Prostate gland (tissue), 2 donors: Measurements from ENCODE around the gene XRCC3. TPM values are rescaled to one million over a fixed set of nuclear protein-coding genes. Genes with fewer than 3 reads are reported as not detected.
A peak's percentile ranks its signal among the peaks of the same experiment; 100 is the strongest.

Source experiments
- DNase-seq: peaks from one replicate; pipeline ENCODE4 v3.0.0-alpha.2; 2019; ENCODE audit warnings: low spot score
- H3K27ac ChIP-seq, 2 donors: fragments of 200-600 bp; sonication (generic); 2 replicates each; pipeline ENCODE4 v1.5.1; 2017 to 2019
- H3K27me3 ChIP-seq: fragments of 200-600 bp; sonication (generic); replicated peaks from 2 replicates; pipeline ENCODE4 v1.5.1; 2019; ENCODE audit not compliant: insufficient read depth
- H3K36me3 ChIP-seq, 2 donors: fragments of 200-600 bp; sonication (generic); 1 replicate in 1 of 2; 2 replicates in 1 of 2; pipeline versions ENCODE4 v1.5.1 to v1.8.1; 2017 to 2019
- H3K4me1 ChIP-seq: fragments of 200-600 bp; sonication (generic); replicated peaks from 2 replicates; pipeline ENCODE4 v1.5.1; 2019
- H3K4me3 ChIP-seq, 2 donors: fragments of 200-600 bp; sonication (generic); 2 replicates each; pipeline ENCODE4 v1.5.1; 2017 to 2019
- H3K9me3 ChIP-seq: fragments of 200-600 bp; sonication (generic); 2 replicates; pipeline ENCODE4 v1.5.1; 2017
- POLR2A ChIP-seq: fragments of 450-650 bp; IDR thresholded peaks from one replicate; pipeline ENCODE4 v1.6.1; 2016; ENCODE audit warnings: antibody characterized with exemption, mild to moderate bottlenecking
- POLR2AphosphoS5 ChIP-seq: sonication (generic); formaldehyde crosslinking; IDR thresholded peaks from one replicate; pipeline ENCODE4 v1.6.1; 2017; ENCODE audit warnings: antibody characterized with exemption
- whole genome bisulfite sequencing: methylation state at CpG from one replicate; pipeline ENCODE4 v1.1.5; 2018; 5-methylcytosine and 5-hydroxymethylcytosine counted together
- intact Hi-C: fragments of 100-400 bp; cut with DNase I; formaldehyde crosslinking; loops from one replicate; pipeline ENCODE4 v1.14.2; 2022
- total RNA-seq, 2 donors: library from RNA; depleted of rRNA; stranded (reverse); fragments of >200 nt; gene quantifications; one replicate each; pipeline ENCODE4 v1.1.0, GENCODE V29; 2016
- TF ChIP-seq, protein P1 (sequence below), 4 experiments: fragments of 200-600 bp in 2 of 4; fragments of 450-650 bp in 2 of 4; sonication (generic) in 2 of 4; IDR thresholded peaks; 1 replicate in 3 of 4; 2 replicates in 1 of 4; pipeline ENCODE4 v1.5.1; 2016 to 2019; ENCODE audit warnings: antibody characterized with exemption in 4 of 4, mild to moderate bottlenecking in 2 of 4, moderate library complexity in 2 of 4

The XRCC3 gene
- total RNA-seq, 2 donors from 2014 or later, result 24.7 to 33.2 TPM

DNA sequence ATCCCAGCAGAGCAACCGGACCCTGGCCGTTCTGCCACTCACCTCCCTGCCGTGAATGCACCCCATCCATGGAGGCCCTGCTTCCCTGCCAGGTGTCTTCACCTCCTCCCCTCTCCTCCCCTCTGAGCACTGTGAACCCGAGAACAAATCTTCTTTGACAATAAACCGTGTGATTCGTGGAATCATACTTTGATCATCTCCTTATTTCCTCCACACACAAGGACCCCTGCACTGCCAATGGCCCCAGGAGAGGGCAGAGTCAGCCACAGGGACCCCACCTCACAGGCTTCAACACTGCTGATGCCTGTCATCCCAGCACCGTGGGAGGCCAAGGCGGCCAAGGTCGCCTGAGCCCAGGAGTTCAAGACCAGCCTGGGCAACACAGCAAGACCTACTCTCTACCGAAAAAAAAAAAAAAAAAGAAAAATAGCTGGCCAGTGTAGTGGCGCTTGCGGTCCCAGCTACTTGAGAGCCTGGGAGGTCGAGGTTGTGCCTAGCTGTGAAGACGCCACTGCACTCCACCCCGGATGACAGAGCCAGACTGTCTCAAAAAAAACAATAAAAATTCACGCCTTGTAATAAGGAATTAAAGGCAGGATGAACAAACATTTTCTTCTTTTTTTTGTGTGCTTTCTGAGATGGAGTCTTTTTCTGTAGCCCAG lies 1.1 kb downstream of the XRCC3 start:
- no peak for TF ChIP-seq POLR2AphosphoS5
- Histone ChIP-seq H3K9me3 (no peaks in the 10 kb centered on the region), H3K27me3 (no peaks in the 10 kb centered on the region), H3K36me3 (no peaks in the 10 kb centered on the region), H3K27ac (no peak overlapping the region), H3K4me3 (no peak overlapping the region), H3K4me1 (peaks cover 36% of the 10 kb centered on the region)
- intact Hi-C loops, result loop anchor here (10.0 kb wide), 1 partner anchor 149 kb away; the partner anchor contains the start of genes BAG5 and COA8
- 61% methylated on average over 16 of the region's 16 CpGs for WGBS
- no peak for DNase-seq

DNA sequence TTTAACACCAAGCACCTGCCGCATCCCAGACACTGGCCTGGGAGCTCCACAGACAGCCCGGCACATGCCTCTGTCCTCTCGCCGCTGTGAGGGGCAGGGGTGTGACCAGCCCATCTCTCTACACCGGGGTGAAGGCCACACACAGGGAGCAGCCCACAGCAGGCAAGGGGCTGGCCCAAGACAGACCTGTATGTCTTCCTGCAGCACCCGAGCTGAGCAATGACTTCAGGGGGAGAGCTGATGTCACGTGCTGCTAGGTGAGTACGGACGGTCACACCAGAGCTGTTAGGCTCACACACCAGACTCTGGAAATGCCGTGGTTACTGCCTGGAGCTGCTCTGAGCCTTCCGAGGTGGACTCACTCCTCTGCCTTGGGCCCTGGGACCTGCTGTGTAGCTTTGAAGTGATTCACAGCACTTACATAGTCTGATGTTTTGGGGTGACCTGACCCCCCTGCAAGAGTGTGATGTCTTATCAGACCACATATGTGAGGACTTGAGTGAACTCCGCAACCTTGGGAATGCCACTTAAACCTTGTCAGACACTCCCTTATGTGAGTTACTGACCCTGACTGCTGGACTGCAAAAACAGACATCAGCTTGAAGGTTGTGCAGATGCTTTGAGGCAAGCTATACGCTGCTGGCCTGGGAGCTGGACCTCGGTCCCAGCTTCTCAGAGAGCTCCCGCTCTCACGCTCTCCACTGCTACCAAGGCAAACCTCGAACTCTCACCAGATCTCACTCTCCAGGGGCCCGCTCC lies 1.8 kb downstream of the XRCC3 start:
- Histone ChIP-seq H3K4me3 (no peak overlapping the region), H3K36me3 (no peaks in the 10 kb centered on the region), H3K9me3 (no peaks in the 10 kb centered on the region), H3K27me3 (no peaks in the 10 kb centered on the region), H3K4me1 (peaks cover 40% of the 10 kb centered on the region), H3K27ac (peak overlapping the region; percentile 83 to 88)
- TF ChIP-seq POLR2AphosphoS5, result no peak
- TF ChIP-seq, protein P1, sequence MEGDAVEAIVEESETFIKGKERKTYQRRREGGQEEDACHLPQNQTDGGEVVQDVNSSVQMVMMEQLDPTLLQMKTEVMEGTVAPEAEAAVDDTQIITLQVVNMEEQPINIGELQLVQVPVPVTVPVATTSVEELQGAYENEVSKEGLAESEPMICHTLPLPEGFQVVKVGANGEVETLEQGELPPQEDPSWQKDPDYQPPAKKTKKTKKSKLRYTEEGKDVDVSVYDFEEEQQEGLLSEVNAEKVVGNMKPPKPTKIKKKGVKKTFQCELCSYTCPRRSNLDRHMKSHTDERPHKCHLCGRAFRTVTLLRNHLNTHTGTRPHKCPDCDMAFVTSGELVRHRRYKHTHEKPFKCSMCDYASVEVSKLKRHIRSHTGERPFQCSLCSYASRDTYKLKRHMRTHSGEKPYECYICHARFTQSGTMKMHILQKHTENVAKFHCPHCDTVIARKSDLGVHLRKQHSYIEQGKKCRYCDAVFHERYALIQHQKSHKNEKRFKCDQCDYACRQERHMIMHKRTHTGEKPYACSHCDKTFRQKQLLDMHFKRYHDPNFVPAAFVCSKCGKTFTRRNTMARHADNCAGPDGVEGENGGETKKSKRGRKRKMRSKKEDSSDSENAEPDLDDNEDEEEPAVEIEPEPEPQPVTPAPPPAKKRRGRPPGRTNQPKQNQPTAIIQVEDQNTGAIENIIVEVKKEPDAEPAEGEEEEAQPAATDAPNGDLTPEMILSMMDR (IDR thresholded peaks at IDR 0.05), result no peak
- no peak for TF ChIP-seq POLR2A
- intact Hi-C loops, result loop anchor here (10.0 kb wide), 1 partner anchor 149 kb away; the partner anchor contains the start of genes BAG5 and COA8
- no peak for DNase-seq
- WGBS, result 88% methylated on average over 18 of the region's 18 CpGs

DNA sequence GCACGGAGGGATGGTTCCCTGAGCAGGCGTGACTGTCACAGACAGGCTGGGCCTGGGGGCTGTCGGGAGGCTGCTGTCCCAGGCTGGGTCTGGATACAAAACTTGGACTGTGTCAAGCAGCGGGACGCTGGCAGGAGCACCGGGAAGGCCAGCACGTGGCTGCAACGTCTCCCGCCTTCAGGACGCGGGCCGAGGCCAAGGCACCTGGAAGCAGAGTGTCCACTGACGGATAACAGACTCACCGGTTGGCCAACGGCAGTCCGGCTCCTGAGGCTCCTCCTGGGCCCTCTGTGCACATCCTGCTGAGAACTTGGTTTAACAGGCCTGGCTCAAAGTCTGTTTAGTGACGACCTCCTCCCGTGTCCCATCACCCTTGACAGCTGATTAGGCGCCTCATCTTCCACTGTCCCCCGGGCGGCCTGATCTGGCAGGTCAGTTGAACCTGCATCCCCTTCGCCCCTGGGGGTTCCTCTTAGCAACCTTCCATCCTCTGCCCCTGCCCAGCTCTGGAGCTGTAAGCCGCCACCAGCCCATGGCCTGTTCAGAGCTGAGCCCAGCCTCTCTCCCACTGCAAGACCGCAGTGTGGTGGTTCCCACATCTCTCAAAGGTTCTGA lies 2.5 kb downstream of the XRCC3 start:
- Histone ChIP-seq H3K4me1 (peaks cover 46% of the 10 kb centered on the region), H3K27me3 (no peaks in the 10 kb centered on the region), H3K4me3 (no peak overlapping the region), H3K9me3 (no peaks in the 10 kb centered on the region), H3K27ac (peak overlapping the region; percentile 83 to 88), H3K36me3 (no peaks in the 10 kb centered on the region)
- intact Hi-C loops, result loop anchor here (10.0 kb wide), 1 partner anchor 148 kb away; the partner anchor contains the start of genes BAG5 and COA8
- 56% methylated on average over 24 of the region's 24 CpGs for WGBS
- TF ChIP-seq POLR2A, result no peak
- TF ChIP-seq POLR2AphosphoS5, result no peak
- TF ChIP-seq, protein P1 (IDR thresholded peaks at IDR 0.05), result no peak
- DNase-seq, result no peak

DNA sequence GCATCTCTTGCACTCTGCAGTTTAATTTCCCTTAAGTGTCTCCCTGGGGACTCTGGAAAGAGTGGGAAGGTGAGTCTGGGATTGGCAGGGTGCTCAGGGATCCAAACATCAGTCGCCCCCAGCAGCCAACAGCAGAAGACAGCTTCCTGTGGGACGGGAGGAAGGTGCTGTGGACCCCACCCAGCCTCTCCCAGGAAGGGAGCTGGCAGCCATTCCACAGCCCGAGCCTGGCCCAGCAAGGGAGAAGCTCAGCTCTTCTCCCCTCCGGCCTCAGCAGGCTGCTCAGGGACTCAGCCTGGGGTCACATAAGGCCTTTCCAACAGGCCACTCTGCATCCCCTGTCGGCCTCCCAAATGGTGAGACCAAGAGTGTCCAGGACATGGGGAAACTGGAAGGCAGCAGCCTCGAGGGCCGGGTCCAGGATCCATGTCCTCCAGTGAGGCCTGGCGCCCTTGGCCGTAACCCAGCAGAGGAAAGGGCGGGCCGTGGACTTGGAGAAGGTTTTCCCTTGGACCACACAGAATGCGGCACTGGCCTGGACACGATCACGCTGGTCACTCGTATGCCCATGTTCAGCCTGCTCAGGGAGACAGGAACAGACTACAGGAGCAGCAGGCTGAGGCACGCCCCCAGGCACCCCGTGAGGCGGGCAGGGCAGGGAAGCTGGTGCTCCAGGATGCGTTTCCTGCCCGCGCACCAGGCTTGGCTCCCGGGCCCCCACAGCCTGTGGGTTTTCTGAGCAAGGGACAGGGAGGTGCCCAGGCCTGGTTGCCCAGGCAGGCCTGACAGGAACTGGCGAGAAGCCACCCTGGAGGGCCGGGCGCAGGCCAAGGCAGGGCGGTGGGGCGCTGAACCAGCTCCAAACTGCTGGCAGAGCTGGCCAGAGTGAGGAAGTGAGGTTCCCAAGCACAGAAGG lies 3.5 kb downstream of the XRCC3 start:
- Histone ChIP-seq H3K4me3 (no peak overlapping the region), H3K36me3 (no peaks in the 10 kb centered on the region), H3K4me1 (peaks cover 56% of the 10 kb centered on the region), H3K9me3 (no peaks in the 10 kb centered on the region), H3K27me3 (no peaks in the 10 kb centered on the region), H3K27ac (peak overlapping the region; percentile 83 to 88)
- intact Hi-C loops, result loop anchor here (10.0 kb wide), 1 partner anchor 147 kb away; the partner anchor contains the start of genes BAG5 and COA8
- TF ChIP-seq POLR2AphosphoS5 (peak; percentile 82), POLR2A (peak; percentile 37)
- TF ChIP-seq, protein P1 (IDR thresholded peaks at IDR 0.05), result no peak
- 38% methylated on average over 20 of the region's 27 CpGs for WGBS
- peak; percentile 92 for DNase-seq
